ENCODE results near the gene AKR1C2.
"Not testable (repeated sequence)": the region's sequence is repeated elsewhere in the genome, so short reads cannot be mapped to it uniquely, and the experiment has no call there.

The AKR1C2 gene

DNA sequence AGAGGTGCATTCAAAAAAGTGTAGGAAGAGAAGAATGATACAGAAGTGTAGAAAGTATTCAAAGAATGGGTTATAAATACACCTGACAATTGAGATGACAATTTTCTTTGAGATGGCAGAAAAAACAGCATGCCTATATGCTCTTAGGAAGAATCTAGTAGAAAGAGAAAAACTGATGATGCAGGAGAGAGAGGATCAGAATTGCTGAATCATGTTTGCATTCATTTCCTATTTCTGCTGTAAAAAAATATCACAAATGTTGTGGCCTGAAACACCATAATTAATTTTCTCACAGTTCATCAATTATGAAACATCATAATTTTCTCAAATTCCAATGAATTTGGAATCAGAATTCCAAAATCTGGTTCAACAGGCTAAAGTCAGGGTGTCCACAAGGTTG, 50.3 kb downstream of the AKR1C2 start:
- DNase-seq, result no peak

DNA sequence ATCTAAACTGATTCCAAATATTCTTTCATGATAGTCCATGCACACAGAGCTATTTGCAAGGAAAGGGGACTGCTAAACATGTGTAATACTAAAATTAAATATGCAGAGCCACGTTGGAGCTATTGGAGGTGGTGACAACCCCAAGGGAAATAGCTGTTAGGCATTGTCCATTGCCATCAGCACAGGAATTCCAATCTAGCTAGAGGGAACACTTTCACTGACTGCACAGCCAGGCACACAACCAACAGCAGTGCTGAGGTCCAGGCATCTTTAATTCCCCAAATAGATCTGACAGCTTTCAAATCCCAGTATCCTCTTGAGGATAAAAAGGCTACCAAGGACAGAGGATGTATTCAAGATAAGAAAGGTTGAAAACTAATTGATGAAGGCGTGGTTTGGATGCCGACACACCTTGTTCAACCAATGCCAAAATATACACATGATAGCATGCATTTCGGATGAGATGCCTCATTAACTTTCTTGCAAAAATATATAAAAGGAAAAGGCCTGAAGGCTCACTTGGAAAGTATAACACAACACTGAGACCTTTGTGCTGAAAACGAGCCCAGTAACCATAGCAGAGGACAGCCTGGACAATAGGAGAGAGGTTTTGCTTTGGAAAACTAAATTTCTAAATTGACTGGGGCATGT, 52.0 kb downstream of the AKR1C2 start:
- not testable (repeated sequence) for DNase-seq

GRCh38 chr10:4947635-4948596, 55.7 kb downstream of the AKR1C2 start:
- peak; percentile 39 for DNase-seq

DNA sequence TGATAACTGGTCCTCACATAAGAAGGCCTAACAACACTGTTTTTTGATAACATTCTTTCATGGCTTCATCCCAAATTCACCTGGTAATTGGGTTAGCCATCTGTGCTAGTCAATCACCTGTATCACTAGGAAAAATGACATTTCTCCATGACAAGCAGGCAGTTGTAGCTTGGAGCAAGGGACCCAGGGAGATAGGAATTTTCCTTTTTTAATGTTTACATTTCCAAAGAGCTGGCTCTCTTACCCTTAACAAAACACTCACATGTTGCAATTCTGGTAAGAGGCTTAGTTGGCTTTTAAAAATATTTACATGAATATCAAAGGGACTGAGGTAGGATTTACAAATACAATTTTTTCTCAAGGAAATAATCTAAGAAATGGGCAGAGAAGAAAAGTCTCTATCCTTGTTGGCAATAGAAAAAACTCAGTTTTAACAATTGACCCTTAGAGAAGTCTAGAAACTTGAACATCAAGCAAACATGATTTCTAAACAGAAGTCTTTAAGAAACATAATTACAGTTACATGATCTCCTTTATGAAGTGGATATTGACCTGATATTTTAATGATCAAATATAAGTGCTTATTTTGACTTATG, 56.5 kb downstream of the AKR1C2 start:
- no peak for DNase-seq

DNA sequence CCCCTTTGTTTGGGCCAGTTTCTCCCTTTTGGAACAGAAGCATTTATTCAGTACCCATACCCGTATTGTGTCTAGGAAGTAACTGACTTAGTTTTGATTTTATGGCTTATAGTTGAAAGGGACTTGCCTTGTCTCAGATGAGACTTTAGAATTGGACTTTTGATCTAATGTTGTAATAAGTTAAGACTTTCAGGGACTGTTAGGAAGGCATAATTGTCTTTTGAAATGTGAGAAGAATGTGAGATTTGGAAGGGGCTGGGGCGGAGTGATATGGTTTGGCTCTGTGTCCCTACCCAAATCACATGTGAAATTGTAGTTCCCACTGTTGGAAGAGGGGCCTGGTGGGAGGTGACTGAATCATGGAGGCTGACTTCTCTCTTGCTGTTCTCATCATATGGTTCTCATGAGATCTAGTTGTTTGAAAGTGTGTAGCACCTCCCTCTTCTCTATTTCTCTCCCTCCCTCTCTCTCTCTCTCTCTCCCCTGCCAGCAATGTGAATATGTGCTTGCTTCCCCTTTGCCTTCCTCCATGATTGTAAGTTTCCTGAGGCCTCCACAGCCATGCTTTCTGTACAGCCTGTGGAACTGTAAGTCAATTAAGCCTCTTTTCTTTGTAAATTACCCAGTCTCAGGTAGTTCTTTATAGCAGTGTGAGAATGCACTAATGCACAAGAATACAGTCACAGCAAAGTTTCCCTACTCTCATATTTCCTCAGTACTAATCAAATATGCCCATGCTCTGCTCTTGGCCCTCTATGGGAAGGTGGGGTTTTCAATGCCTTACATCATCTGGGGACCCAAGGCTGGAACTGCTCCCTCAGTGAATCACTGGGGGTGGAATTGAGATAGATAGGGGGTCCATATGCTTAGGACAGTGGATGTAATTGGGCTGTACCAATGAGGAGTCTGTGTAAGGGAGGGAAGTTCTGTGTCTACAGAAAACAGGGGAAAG, 57.6 kb downstream of the AKR1C2 start:
- no peak for DNase-seq

- DNase-seq, result no peak
Measured at GRCh38 chr10:4944841-4945240, 58.8 kb downstream of the AKR1C2 start.

DNA sequence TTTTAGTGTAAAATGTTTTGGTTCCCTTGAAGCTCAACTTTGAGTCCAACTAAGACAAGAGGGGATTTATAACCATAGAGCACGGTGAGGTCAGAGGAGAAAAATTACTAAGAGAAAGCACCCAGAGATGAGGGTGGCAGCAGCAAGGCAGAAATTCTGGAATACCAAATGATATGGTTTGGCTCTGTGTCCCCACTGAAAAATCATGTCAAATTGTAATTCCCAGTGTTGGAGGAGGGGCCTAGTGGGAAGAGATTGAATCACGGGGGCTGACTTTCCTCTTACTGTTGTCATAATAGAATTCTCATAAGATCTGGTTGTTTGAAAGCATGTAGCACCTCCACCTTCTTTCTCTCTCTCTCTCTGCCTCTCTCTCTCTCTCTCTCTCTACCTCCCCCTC, 59.8 kb downstream of the AKR1C2 start:
- DNase-seq, result no peak

DNA sequence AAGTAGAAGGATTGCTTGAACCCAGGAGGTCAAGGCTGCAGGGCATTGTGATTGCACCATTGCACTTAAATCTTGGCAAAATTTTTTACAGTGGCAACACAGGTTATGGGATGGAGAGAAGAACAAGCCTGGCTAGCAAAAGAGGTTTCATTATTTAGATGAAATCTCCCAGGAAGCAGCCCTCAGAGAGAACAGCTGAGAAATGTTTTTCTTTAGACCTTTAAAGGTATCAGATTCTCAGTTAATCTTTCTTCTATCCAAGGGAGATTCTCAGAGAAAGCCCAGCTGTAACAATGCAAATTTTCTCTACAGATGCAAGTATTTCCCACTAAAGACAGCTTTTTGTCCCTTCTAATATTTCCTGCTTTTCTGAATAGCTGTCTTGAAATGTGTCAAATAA, 60.2 kb downstream of the AKR1C2 start:
- not testable (repeated sequence) for DNase-seq

GRCh38 chr10:4942931-4943330, 60.7 kb downstream of the AKR1C2 start:
- not testable (repeated sequence) for DNase-seq

DNA sequence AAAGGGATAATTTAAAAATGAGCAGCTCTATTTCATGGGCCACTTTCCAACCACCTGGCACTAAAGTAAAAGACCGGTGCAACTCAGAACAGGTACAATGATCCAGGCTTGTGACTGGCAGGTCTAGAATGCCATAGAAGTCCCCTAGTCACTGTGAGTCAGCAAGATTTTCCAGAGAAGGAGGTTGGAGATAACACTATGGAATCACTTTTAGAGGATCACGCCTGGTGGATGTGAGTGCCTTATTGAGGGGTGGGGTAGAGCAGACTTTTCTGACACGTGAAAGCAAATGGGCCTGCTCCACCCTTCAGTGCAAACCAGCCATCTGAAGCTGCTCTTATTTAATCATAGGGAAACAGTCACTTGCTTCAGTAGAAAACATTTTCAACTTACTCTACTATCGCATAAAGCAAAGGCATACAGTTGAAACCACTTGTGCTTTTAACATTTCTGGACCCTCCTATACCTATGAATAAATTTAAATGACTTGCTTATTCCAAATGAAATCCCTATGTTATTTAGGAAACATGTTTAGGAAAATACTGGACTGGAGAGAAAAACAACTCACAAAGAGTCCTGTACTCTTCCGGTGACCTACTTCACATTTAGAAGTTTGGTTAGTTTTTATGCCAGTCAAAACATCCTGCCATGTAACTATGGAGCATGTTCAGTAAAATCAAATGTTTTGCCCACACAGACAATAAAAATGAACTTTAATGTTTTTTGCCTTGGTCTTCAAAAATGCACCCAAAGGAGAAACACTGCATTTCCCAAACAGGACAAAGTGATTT, 61.9 kb downstream of the AKR1C2 start:
- DNase-seq, result no peak

DNA sequence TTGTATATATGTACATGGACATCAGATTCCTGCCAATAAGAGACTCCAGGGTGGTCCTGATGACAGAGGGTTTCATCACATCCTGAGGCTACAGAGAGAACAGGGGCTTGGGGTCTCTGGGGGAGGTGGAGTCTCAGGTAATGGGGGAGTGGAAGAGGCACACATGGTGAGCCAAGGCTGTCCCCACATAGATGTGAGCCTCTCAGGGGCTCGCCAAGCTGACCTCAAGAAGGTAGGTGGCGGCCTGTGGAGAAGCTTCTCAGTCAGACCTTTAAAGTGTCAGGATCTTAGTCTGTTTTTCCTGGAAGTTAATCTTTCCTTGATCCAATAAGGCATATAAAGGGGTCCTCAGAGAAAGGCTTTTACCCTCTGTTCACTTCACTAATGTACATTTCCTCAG, 62.7 kb downstream of the AKR1C2 start:
- DNase-seq, result not testable (repeated sequence)

DNA sequence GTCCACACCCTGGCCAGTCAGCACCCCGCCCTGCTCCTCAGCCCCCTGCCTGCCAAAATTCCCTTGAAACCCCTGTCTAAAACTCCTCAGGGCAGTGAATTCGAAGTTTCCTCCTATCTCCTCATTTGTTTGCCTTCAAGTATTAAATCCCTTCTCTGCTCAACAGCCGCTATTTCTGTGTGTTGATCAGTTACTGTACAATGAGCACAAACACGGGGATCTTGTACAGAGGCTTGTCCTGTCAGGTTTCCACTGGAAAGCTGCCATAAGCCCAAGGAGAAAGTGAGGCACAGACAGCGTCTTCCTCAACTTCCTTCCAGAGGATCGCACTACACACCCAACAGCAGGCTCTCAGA, 63.6 kb downstream of the AKR1C2 start:
- not testable (repeated sequence) for DNase-seq

GRCh38 chr10:4939224-4940072, 64.2 kb downstream of the AKR1C2 start:
- DNase-seq, result no peak
